ENCODE measurements around the gene PEX11A.

Gene PEX11A

DNA sequence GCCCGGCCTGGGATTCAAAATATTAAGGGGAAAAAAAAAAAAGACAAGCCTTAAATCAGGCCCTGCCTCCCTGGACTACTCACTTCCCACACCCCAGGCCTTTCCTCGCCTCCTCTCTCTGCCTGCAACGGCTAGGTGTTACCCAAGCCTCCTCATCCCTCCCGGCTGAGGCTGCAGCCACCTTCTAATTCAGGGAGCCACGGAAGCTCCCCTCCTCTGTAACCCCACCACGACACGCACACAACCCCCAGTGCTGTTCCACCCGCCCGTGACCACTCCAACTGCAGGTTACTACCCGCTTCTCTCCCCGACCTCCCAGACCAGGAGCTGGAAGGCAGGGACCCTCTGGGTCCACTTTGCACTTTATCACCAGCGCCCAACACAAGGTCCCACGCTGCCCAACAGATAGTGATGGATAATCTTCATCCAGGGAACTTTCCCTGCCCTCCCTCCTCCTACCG lies 36.2 kb downstream of the PEX11A start:
- no peak for DNase-seq

DNA sequence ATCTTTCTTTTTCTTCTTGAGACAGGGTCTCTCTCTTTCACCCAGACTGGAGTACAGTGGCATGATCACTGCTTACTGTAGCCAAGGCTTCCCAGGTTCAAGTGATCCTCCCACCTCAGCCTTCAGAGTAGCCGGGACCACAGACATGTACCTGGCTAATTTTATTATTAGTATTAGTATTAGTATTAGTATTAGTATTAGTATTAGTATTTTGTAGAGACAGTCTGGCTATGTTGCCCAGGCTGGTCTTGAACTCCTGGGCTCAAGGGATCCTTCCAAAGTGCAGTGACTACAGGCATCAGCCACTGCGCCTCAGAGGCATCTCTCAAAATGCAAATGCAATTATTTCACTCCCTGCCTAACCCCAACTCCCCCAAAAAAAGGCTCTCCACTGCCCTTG lies 37.0 kb downstream of the PEX11A start:
- DNase-seq = no peak

DNA sequence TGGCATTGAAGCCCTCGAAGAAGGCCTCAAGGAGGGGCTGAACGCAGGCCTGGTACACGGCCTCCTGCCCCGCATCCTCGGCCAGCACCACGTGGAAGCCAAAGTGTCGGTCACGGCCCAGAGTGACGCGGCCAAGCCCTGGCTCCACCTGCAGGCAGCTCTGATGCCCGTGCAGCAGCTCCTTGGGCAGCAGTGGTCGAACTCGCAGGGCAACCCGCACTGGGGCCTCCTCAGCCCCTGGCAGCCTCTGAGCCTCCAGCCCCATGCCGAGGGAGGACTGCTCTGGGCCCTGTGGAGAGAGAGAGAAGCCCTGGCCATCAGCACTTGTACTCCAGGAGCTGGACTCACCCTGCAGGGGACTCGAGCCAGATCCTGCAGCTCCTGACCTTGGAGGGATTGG lies 37.9 kb downstream of the PEX11A start:
- DNase-seq = no peak

DNA sequence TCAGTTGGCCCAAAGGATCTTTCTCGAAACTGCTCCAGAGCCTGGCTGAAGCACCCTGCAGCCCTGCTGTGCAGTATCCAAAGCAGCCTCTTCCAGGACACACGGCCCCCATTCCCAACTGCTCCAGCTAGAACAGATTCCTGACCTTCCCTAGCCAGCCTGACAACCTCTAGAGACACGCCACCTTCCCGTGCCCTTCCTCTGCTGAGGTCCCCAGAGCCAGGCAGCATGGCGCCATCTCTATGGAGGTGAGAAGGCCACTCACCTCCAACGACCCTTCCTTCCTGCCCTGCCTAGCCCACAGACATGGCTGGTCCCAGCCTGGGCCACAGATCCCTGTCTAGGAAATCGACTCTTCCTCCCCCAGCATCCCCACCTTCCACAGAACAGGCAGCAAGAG lies 38.4 kb downstream of the PEX11A start:
- no peak for DNase-seq

DNA sequence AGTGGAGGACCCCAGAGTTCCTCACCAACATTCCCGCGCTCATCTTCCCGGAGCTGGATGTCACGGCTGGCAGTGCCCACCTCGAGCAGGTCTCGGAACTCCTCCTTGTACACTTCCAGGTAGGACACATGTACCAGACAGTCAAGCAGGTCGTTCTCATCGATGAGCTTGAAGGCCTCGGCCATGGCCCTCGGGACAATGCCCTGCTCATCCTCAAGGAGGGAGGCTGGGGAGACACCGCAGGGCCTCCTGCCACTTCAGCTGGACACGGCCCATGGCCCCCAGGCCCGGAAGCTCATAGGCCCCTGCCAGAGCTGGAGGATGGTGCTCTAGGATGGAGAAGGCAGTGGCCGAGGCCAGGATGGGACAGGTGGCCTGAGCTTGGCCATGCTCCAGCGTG lies 40.8 kb downstream of the PEX11A start:
- DNase-seq = no peak

DNA sequence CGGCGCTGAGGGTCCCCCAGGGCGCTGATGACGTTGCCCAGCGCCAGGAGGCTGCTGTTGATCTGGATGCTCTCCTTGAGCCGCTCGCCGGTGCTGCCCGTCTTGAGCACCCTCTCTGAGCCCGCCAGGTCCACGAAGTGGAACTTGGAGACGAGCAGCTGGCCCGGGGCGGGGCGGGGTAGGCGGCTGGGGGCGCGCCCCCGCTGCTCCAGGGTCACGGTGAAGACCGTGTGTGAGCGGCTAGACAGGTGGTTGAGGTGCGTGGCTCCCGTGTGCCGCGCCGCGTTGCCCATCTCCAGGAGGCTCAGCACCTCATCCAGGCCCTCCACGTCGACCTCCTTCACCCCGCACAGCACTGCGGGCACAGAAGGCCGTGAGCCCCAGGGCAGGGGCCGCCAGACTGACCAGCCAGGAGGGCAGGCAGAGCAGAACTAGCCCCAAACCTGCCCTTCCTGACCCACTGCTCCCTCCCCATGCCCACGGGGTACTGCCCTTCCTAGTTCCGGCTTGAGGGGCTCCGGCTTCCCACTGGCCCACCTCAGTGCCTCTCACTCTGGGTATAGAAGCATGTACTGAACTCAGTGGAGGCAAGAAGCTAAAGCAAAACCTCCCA lies 41.4 kb downstream of the PEX11A start:
- DNase-seq = no peak

DNA sequence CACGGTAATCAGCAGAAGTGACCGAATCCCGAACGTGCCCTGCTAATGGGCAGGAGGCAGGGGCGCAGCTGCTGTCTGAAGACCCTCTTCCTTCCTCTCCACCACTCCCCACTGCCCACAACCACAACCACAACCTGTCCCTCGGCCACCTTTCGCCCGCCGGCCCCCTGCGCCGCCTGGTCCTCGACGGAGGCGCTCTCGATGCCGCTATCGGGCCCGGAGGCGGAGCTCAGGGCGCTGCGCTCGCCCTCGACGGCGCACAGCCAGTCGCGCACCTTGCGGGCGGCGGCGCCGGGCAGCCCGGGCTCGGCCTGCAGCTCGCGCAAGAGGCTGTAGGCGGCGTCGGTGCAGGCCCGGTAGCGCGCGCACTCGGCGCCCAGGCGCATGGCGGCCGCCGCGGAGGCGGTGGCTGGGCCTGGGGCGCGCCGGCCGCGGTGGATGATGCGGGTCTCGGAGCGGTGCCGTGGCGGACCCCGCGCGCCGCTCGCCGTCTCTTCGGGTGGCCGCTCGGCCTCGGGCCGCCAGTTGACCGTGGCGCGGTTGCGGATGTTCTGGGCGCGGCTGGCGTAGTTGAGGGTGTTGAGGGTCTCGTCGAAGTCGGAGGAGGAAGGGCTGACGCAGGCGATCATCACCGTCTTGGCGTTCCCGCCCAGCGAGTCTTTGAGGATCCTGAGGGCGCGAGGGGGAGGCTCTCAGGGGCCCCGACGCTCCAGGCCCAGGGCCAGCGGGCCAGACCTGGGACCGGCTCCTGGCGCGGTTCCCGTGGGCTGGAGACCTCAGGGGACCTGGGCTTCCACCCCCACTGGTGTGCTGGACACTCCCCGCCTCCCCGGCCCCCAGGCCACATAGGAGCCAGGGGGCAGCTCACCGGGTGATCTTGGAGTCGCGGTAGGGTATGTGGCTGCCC lies 42.2 kb downstream of the PEX11A start:
- DNase-seq = no peak

DNA sequence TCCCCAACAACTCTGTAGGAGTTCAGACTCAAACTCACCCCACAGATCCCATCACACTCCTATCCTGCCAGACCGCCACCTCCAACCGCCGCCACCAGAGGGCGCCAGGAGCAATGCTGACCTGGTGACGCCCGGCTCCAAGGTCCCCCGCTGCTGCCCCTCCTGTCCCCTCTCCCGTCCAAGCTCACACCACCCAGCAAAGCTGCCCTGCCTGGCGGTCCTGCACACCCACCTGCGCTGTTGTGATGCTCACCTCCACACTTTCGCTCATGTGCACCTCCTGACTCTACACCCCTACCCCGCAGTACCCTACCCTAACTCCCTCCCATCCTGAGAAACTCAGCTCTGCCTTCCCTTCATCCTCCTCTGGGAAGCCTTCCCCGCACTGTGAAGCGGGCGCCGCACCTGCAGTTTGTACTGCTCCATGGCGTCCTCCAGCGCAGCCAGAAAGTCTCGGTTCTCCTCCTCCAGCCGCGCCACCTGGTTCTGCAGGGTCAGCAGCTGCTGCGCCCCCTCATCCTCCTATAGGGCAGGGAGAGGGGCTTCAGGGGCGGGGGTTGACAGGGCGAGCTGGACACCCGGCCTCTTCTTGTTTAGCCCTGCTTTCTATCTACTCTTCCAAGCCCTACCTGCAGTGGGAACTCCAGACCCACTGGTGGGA lies 43.2 kb downstream of the PEX11A start:
- peak; percentile 60 for DNase-seq

DNA sequence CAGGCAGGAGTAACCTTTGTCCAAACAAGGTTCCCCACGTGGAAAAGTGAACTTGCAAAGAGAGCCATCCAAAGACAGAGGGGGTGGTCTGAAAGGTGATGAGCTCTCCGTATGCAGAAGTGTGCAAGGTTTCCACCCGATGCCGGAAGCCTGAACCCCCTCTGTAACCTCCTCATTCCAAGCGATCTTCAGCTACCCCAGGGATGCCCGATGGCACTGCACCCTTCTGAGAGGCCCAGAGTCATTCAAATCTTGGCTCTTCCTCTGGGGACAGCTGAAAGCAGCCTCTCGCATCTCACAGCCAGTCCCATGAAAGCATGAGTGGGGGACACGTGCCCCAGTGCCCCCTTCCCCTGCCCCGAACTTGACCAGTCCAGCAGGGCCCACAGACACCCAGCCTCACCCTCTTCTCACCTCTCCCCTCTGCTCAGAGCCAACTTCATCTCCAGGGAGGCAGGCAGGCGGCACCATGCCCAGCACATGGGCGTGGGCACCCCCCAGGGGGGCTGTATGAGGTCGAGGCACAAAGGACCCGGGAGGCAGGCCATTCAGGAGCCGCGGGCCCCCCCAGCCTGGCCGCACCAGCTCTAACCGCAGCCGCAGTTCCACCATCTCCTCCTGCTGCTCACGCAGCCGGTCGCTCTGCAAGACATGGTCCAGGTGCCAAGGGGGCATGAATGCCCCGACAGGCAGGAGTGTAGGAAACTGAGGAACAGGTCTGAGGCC lies 44.0 kb downstream of the PEX11A start:
- DNase-seq = no peak

DNA sequence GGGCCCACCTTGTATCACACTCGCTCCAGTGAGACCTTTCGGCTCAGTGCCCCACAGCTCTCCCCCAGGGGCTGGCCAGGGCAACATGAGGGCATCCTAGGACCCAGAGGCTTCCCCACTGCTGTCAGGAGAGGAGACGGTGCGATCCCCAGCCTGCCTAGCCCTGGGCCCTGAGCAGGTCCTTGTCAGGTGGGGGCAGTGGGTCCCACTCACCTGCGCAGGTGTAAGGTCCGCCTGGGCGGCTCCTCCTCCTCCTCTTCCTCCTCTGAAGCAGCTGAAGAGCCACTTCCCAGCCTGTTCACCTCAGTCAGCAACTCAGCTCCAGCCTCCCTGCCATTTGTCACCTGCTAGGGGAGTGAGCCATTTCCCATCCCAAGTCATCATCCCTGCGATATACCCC lies 44.9 kb downstream of the PEX11A start:
- no peak for DNase-seq

DNA sequence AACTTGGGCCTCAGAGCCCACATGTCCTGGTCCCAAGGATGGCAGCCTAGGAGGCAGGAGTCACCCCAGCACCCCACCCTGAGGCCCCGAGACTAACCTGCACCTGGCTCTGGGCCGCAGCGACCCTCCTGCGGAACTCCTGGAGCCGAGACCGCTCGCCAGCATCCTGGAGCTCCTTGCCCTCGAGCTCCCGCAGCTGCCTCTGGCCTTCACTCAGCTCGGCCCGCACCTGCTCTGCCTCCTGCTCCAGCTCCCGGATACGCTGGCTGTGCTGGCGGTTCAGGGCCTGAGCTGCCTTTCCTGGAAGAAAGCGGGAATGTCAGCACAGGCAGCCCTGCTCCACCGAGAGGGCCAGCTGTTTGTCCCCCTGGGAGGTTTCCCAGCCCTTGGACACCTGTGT lies 48.4 kb downstream of the PEX11A start:
- no peak for DNase-seq

DNA sequence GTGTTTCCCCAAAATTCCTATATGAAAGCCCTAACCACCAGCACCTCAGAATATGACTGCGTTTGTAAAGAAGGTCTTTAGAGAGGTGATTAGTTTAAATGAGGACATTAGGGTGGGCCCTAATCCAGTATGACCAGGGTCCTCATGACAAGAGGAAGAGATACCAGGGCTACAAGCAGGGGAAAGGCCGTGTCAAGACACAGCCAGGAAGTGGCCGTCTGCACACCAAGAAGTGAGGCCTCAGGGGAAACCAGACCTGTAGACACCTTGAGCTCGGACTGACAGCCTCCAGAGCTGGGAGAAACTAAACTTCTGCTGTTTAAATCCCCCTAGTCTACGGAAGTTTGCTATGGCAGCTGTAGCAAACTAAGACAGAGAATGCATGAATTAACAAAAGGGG lies 49.5 kb downstream of the PEX11A start:
- no peak for DNase-seq

DNA sequence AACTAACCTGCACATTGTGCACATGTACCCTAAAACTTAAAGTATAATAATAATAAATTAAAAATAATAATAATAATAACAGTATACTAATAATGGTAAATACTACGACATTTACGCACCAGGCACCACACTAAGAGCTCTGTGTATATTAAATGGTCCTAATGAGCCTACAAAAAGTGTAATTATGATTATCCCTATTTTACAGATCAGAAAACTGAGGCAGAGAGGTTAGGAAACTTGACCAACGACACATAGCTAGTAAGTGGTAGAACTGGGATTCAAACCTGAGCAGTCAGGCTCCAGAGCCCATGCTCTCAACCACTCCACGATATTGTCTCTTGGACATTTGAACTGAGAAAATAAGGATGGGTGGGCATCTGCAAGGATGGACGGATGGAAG lies 50.3 kb downstream of the PEX11A start:
- no peak for DNase-seq

DNA sequence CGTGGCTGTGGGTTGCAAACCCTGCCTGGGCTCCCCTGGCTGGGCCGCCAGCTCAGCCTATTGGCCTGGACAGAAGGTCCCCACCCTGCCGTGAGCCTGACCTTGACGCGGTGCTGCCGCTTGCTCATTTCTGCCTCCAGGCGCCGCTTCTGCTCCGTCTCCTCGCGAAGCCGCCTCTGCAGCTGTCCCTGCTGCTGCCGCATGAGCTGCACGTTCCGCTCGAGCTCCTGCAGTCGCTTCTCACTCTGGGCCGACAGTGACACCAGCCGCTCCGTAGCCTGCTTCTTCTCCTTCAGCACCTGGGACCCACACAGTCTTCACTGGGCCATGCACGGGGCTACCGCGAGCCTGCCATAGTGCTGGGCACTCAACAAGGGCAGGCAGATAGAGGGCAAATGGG lies 57.0 kb downstream of the PEX11A start:
- no peak for DNase-seq

DNA sequence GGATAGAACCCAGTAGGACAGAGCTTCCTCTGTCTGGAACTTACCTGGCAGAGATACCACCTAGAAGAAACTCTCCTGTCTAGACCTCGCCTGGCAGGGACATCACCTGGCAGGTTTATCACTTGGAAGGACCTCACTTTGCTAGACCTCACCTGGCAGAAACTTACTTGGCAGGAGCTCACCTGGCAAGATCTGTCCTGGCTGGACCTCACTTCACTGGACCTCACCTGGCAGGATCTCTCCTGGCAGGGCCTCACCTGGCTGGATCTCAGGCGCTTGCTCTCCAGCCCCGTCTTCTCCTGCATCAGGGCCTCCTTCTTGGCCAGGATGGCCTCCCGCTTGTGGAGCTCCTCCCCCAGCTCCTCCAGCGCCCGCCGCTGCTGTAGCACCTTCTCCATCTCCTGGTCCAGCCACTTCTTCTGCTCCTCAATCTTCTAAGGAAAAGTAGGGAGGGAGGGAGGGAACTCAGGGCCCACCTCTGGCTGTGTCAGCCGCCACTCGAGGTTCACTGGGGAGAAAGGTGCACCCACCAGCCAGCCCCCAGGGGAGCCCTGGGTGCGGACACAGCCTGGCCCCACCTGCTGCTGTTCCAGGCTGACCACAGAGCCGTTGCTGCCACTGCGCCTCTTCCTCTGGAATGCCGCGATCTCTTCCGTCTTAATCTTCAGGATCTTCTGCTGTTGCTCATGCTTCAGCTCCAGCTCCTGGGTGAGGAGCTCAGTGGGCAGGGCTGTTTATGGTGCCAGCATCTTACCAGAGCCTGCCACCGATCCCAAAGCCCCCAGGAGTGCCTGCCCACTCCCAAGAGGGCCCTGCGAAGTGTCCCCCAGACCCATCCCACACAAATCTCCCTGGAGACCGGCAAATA lies 57.8 kb downstream of the PEX11A start:
- DNase-seq = no peak

DNA sequence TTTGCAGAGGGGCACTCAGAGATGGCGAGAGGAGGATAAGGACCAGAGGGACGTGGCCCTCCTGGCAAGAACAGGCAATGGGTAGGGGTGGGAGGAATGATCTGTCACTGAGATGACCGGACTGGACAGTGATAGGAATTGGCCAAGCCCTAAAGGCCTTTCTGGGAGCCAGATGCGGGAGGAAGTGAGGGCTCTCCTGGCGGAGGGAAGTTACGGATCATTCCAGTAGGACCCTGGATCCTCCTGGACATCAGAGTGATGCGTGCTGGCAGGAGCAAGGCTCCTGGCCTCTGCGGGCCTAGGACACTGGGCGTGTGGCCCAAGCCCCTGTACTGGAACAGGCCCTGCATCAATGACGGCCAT lies 58.7 kb downstream of the PEX11A start:
- DNase-seq = no peak

All from stimulated activated CD4-positive, alpha-beta T cell treated with anti-CD3 and anti-CD28 coated beads, Interleukin-12 subunit alpha, Interleukin-12 subunit beta, amount 100 ng/mL, for 4 hours (primary cell).